HFFc6 (cell line): ENCODE results near the gene WNT5A. TPM values are rescaled to one million over a fixed set of nuclear protein-coding genes. Genes with fewer than 3 reads are reported as not detected.

Experiments
- DNase-seq: peaks from one replicate; pipeline ENCODE4 v3.0.0-alpha.2; 2018
- H3K27ac Mint-ChIP-seq: 2 replicates; pipeline ENCODE4 v1.8.0; 2020; ENCODE audit warnings: mild to moderate bottlenecking, mixed read lengths
- H3K27me3 Mint-ChIP-seq: 2 replicates; pipeline ENCODE4 v1.8.0; 2021; ENCODE audit warnings: mild to moderate bottlenecking, moderate library complexity, mixed read lengths; ENCODE audit not compliant: insufficient read depth
- H3K36me3 Mint-ChIP-seq: 2 replicates; pipeline ENCODE4 v1.8.0; 2021; ENCODE audit warnings: low read depth, mixed read lengths
- H3K4me1 Mint-ChIP-seq: 2 replicates; pipeline ENCODE4 v1.8.0; 2020; ENCODE audit warnings: low read depth, mixed read lengths
- H3K4me3 Mint-ChIP-seq: 2 replicates; pipeline ENCODE4 v1.8.0; 2020; ENCODE audit warnings: mild to moderate bottlenecking, moderate library complexity, mixed read lengths
- H3K9me3 Mint-ChIP-seq: 2 replicates; pipeline ENCODE4 v1.8.0; 2020; ENCODE audit warnings: mild to moderate bottlenecking, mixed read lengths
- CTCF ChIP-seq: fragments of 200-600 bp; sonication (generic); IDR thresholded peaks from 2 replicates; pipeline ENCODE4 v1.5.0; 2021; ENCODE audit warnings: antibody characterized with exemption, mild to moderate bottlenecking
- total RNA-seq, 6 experiments: library from RNA; stranded (reverse); fragmentation: NEBNext Ultra II Directional; extraction: Animal tissue kit (Norgen Biotek cat#: 25700); gene quantifications; 2 replicates in 1 of 6; 3 replicates in 5 of 6; pipeline ENCODE4 v1.2.3, GENCODE V29; 2021

WNT5A gene
- total RNA-seq, 6 experiments from 2014 or later: 240 to 387 (median 256) TPM

GRCh38 chr3:55416331-55416821 is 70.7 kb downstream of the WNT5A start:
- H3K27ac Mint-ChIP-seq: peak overlapping the region; percentile 95
- peak; percentile 91 for DNase-seq
- H3K4me1 Mint-ChIP-seq: peaks cover 47% of the 10 kb centered on the region
- peaks cover 7% of the 10 kb centered on the region; the same call in 1 of the 2 replicates for H3K9me3 Mint-ChIP-seq
- peaks cover 19% of the 10 kb centered on the region for H3K36me3 Mint-ChIP-seq
- no peak for TF ChIP-seq CTCF
- H3K4me3 Mint-ChIP-seq: peak overlapping the region; percentile 72
- peaks cover 1% of the 10 kb centered on the region for H3K27me3 Mint-ChIP-seq
